ENCODE measurements around the gene CC2D1B.
A peak's percentile ranks its signal among the peaks of the same experiment; 100 is the strongest.

CC2D1B gene

GRCh38 chr1:52346653-52347052 is 19.4 kb downstream of the CC2D1B start:
- Mint-ChIP-seq H3K9me3 (no peaks in the 10 kb centered on the region), H3K4me3 (no peak overlapping the region), H3K27me3 (no peaks in the 10 kb centered on the region), H3K4me1 (peaks cover 4% of the 10 kb centered on the region), H3K36me3 (peaks cover 2% of the 10 kb centered on the region), H3K27ac (peak overlapping the region; percentile 73)

- H3K27me3 Mint-ChIP-seq: no peaks in the 10 kb centered on the region
Observed at GRCh38 chr1:52345252-52345651, 20.8 kb downstream of the CC2D1B start.

DNA sequence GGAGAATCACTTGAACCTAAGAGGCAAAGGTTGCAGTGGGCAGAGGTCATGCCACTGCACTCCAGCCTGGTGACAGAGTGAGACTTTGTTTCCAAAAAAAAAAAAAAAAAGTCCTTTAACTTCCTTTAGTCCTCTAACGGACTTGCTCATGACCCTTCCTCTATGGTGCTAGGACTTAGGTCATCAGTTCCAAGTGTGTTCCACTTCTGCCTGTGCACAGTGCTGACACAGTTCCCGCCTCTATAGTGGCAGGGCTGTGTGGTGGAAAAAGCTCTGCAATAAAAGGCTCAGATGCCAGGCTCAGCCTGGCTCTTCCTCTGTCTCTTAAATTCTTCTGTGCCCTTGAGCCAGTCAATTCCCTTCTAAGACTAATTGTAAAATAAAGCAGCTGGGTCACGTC is 22.0 kb downstream of the CC2D1B start:
- Mint-ChIP-seq H3K27ac (no peak overlapping the region), H3K27me3 (no peaks in the 10 kb centered on the region), H3K4me1 (peaks cover 4% of the 10 kb centered on the region), H3K36me3 (peaks cover 2% of the 10 kb centered on the region), H3K4me3 (no peak overlapping the region), H3K9me3 (no peaks in the 10 kb centered on the region)

More at GRCh38 chr1:52345252-52345651, 20.8 kb downstream of the CC2D1B start:
- peaks cover 4% of the 10 kb centered on the region for H3K4me1 Mint-ChIP-seq
- H3K9me3 Mint-ChIP-seq: no peaks in the 10 kb centered on the region
- peak overlapping the region; percentile 12 for H3K27ac Mint-ChIP-seq
- H3K4me3 Mint-ChIP-seq: no peak overlapping the region
- peaks cover 2% of the 10 kb centered on the region for H3K36me3 Mint-ChIP-seq

DNA sequence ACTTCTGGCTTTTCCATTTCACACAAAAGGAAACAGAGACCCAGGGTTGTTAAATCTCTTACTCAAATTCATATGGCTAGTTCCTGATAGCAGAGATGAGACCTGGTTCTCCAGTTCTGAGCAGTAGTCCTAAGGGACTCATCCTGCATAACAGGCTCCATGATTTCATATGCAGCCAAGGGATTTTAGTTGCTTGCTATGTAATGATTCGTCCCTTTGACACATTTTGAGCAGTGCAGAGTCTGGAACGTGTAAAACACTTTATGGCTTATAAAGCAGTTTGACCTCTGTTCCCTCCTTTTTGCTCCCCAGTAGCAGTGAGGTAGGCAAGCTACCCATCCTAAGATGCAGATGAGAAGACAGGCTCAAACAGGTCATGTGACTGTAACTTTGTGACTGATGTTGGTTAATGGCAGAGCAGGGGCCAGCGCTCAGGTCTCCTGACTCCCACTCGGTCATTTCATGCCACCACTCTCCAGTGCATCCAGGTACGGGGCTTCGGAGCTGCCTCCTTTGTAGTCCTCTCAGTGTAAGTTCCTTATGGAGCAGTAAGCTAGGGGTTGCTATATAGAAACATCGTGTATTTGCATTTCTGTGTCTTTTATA is 24.2 kb downstream of the CC2D1B start:
- no peak overlapping the region for H3K27ac Mint-ChIP-seq
- no peaks in the 10 kb centered on the region for H3K9me3 Mint-ChIP-seq
- H3K4me3 Mint-ChIP-seq: no peak overlapping the region
- no peaks in the 10 kb centered on the region for H3K27me3 Mint-ChIP-seq
- H3K4me1 Mint-ChIP-seq: no peaks in the 10 kb centered on the region
- peaks cover 2% of the 10 kb centered on the region for H3K36me3 Mint-ChIP-seq

- H3K9me3 Mint-ChIP-seq: no peaks in the 10 kb centered on the region
- H3K27me3 Mint-ChIP-seq: no peaks in the 10 kb centered on the region
- no peak overlapping the region for H3K27ac Mint-ChIP-seq
- H3K4me1 Mint-ChIP-seq: no peaks in the 10 kb centered on the region
- no peak overlapping the region for H3K4me3 Mint-ChIP-seq
- peaks cover 6% of the 10 kb centered on the region for H3K36me3 Mint-ChIP-seq
Observed at GRCh38 chr1:52337439-52337838, 28.6 kb downstream of the CC2D1B start.

- no peaks in the 10 kb centered on the region for H3K9me3 Mint-ChIP-seq
- no peak overlapping the region for H3K27ac Mint-ChIP-seq
- no peak overlapping the region for H3K4me3 Mint-ChIP-seq
- peaks cover 6% of the 10 kb centered on the region for H3K36me3 Mint-ChIP-seq
- H3K4me1 Mint-ChIP-seq: no peaks in the 10 kb centered on the region
- H3K27me3 Mint-ChIP-seq: no peaks in the 10 kb centered on the region
Observed at GRCh38 chr1:52334906-52335528, 31.0 kb downstream of the CC2D1B start.

GRCh38 chr1:52332411-52332810 is 33.6 kb downstream of the CC2D1B start:
- H3K9me3 Mint-ChIP-seq: no peaks in the 10 kb centered on the region
- no peak overlapping the region for H3K4me3 Mint-ChIP-seq
- no peaks in the 10 kb centered on the region for H3K4me1 Mint-ChIP-seq
- no peak overlapping the region for H3K27ac Mint-ChIP-seq
- H3K27me3 Mint-ChIP-seq: no peaks in the 10 kb centered on the region
- peaks cover 4% of the 10 kb centered on the region for H3K36me3 Mint-ChIP-seq

DNA sequence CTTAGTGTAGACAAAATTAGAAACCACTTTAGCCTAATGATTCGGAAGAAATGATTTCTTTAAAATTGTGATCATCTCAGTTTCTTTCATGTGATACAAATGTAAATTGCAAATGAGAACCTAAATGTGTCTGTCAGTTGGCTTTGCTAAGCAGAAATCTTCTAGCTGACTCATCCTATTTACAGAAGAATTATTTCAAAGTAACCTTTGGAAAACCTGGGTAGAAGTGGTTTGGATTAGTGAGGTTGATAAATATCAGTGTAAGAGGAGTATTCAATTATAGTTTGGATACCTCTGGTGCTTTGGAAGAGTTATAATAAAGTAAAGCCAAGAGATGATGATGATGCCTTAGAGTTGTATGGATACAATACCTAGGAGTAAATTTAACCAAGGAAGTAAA is 37.4 kb downstream of the CC2D1B start:
- no peaks in the 10 kb centered on the region for H3K36me3 Mint-ChIP-seq
- H3K27ac Mint-ChIP-seq: no peak overlapping the region
- no peaks in the 10 kb centered on the region for H3K4me1 Mint-ChIP-seq
- H3K27me3 Mint-ChIP-seq: no peaks in the 10 kb centered on the region
- no peaks in the 10 kb centered on the region for H3K9me3 Mint-ChIP-seq
- H3K4me3 Mint-ChIP-seq: no peak overlapping the region

DNA sequence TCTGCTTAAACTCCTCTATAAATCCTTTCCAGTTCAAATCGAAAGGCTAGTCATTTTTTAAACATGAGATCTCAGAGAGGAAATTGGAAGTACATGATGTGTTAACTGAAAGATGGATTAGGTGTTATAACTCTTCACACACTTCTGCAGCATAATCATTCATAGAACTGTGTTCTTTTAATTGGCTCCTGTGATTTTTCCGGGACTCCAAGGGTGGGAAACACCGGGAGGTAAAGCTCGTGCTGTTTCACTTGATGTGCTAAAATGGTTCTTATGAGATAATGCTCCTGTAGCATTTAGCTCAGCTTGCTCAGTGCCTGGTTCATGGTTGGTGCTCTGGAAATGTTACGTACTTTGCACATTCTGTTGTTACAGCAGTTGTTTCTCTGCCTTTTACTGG is 40.2 kb downstream of the CC2D1B start:
- Mint-ChIP-seq H3K9me3 (no peaks in the 10 kb centered on the region), H3K36me3 (no peaks in the 10 kb centered on the region), H3K4me3 (no peak overlapping the region), H3K27ac (no peak overlapping the region), H3K4me1 (no peaks in the 10 kb centered on the region), H3K27me3 (no peaks in the 10 kb centered on the region)

GRCh38 chr1:52323731-52324130 is 42.3 kb downstream of the CC2D1B start:
- no peaks in the 10 kb centered on the region for H3K36me3 Mint-ChIP-seq
- no peaks in the 10 kb centered on the region for H3K9me3 Mint-ChIP-seq
- H3K27me3 Mint-ChIP-seq: no peaks in the 10 kb centered on the region
- H3K4me1 Mint-ChIP-seq: no peaks in the 10 kb centered on the region
- H3K4me3 Mint-ChIP-seq: no peak overlapping the region
- H3K27ac Mint-ChIP-seq: no peak overlapping the region

DNA sequence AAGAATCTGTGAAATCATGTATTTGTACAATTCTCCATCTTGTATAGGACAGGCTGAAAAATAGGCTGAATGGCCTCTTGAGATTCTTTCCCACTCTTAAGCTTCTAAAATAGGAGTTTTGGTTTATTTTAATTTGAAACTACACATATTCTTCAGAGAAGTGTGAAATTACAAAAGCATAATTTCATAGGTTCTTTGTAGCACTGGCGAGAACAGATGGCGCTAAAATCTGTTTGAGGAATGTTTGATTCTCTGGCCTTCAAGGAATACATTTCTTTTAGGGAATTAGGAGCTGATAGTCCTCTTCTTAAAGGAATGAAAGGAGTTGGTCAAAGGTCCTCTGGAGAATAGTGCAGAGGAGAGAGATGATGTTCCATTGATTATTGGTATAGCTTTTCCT is 44.9 kb downstream of the CC2D1B start:
- no peaks in the 10 kb centered on the region for H3K27me3 Mint-ChIP-seq
- no peak overlapping the region for H3K27ac Mint-ChIP-seq
- H3K4me1 Mint-ChIP-seq: no peaks in the 10 kb centered on the region
- H3K36me3 Mint-ChIP-seq: no peaks in the 10 kb centered on the region
- no peak overlapping the region for H3K4me3 Mint-ChIP-seq
- no peaks in the 10 kb centered on the region for H3K9me3 Mint-ChIP-seq

GRCh38 chr1:52306227-52307006 is 59.6 kb downstream of the CC2D1B start:
- H3K9me3 Mint-ChIP-seq: no peaks in the 10 kb centered on the region
- H3K27ac Mint-ChIP-seq: no peak overlapping the region
- no peaks in the 10 kb centered on the region for H3K27me3 Mint-ChIP-seq
- H3K4me3 Mint-ChIP-seq: no peak overlapping the region
- H3K4me1 Mint-ChIP-seq: no peaks in the 10 kb centered on the region
- H3K36me3 Mint-ChIP-seq: peaks cover 8% of the 10 kb centered on the region

DNA sequence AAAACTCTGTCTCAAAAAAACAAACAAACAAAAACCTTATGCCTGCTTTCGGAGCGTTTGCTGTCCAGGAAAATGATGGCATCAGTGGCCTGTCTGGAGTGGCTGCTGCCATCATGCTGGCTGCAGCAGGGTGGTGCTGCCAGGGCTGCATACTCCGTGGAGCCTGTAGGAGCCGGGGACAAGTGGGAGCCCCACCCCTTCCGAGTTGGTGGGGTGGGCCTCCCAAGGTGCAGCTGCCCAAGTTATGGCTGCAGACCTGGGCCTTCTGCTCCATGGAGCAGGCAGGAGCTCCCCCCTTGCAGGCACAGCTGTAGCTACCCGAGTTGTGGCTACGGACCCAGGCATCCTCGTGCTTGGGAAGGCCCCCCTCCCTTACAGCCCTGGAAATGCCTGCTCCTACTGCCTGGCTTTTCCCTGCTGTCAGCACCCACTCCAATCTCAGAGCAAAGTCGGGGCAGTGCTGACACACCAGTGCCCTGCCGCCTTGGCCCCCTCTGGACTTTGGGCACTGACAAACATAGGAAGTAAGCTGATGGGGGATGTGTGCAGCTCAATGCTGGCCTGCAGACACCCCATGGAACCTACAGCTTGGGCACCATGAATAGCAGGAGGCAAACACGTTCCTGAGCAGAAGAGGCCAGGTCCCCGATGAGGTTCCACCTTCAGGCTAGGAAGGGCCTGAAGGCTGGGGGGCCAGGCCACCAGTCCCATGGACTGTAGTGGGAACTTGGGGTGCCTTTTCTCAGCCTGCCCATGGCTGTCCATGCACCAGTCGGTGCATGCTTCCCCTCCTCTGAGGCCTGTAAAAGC is 60.4 kb downstream of the CC2D1B start:
- Mint-ChIP-seq H3K36me3 (peaks cover 8% of the 10 kb centered on the region), H3K9me3 (no peaks in the 10 kb centered on the region), H3K4me1 (no peaks in the 10 kb centered on the region), H3K4me3 (no peak overlapping the region), H3K27ac (no peak overlapping the region), H3K27me3 (no peaks in the 10 kb centered on the region)

Data from activated naive CD4-positive, alpha-beta T cell treated with anti-CD3 and anti-CD28 coated beads, Interleukin-2, amount 50 U/mL, for 24 hours (primary cell).